ENCODE data around the gene CAMK1G.

DNA sequence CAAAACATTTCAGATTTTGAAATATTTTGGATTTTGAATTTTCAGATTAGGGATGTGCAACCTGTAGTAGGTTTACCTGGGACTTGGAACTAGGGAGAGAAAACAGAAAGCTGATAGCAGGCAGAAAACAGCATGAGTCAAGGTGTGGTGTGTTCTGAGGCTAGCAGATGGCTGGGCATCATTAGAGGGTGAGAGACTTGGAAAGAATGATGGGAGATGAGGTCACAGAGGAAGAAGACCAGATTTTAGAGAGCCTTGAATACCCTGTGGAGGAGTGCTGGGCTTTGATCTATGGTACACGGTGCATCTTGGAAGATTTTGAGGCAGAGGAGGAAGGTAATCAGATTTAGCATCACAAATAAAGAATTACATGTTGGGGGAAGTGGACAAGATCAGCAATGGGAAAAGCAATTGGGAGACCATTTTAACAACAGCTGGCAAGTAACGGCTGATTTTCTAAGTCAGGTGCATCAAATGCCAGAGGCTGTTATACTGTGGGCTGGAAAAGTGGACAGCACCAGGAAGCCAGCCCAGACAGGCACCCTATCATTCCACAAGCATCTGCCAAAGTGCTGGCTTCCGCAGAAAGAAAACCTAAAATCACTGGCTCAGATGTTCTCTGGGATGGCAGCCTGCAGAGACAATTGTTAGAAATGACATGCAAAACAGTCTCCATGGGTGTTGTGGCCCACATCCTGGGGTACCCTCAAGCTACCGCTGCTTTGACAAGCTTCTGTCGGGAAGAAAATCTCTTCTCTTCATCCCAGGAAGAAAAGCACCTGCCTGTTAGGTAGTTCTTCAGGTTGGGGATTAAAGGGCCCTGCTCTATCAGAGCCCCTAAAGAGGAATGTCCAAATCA lies 30.9 kb upstream of the CAMK1G start:
- no peak for TF ChIP-seq EP300 (IDR thresholded peaks at IDR 0.05)
- TF ChIP-seq, protein P1, sequence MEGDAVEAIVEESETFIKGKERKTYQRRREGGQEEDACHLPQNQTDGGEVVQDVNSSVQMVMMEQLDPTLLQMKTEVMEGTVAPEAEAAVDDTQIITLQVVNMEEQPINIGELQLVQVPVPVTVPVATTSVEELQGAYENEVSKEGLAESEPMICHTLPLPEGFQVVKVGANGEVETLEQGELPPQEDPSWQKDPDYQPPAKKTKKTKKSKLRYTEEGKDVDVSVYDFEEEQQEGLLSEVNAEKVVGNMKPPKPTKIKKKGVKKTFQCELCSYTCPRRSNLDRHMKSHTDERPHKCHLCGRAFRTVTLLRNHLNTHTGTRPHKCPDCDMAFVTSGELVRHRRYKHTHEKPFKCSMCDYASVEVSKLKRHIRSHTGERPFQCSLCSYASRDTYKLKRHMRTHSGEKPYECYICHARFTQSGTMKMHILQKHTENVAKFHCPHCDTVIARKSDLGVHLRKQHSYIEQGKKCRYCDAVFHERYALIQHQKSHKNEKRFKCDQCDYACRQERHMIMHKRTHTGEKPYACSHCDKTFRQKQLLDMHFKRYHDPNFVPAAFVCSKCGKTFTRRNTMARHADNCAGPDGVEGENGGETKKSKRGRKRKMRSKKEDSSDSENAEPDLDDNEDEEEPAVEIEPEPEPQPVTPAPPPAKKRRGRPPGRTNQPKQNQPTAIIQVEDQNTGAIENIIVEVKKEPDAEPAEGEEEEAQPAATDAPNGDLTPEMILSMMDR (IDR thresholded peaks at IDR 0.05), result no peak
